Measurements from ENCODE around the gene RNF214. TPM values are rescaled to one million over a fixed set of nuclear protein-coding genes. Genes with fewer than 3 reads are reported as not detected.

RNF214 gene
- total and polyA plus RNA-seq, 2 donors (not counting 1 experiment from before 2014, with no cell fraction given), result 12.1 to 13.4 TPM

GRCh38 chr11:117195258-117195657 lies 37.2 kb upstream of the RNF214 start:
- no peak overlapping the region for H3K4me3 ChIP-seq (replicated peaks in 1 of 4; ENCODE audit: control extremely low read depth in 1 of 4, insufficient read depth in 1 of 4, low read depth in 3 of 4, low read length in 4 of 4)
- H3K36me3 ChIP-seq (ENCODE audit: control insufficient read depth, insufficient read depth, low read length), result peaks cover 12% of the 10 kb centered on the region
- peaks cover 11% of the 10 kb centered on the region for H3K79me2 ChIP-seq (ENCODE audit: control insufficient read depth, insufficient read depth, low read length)
- no peaks in the 10 kb centered on the region for H3K27me3 ChIP-seq (ENCODE audit: control insufficient read depth, insufficient read depth, low read length)
- no peak overlapping the region for H3K4me2 ChIP-seq (ENCODE audit: extremely low read depth, insufficient read depth, low read length)
- no peak overlapping the region for H2AFZ ChIP-seq (ENCODE audit: low read length)
- H3K4me1 ChIP-seq (ENCODE audit: control insufficient read depth, extremely low read depth, insufficient read depth, low read length), result peaks cover 6% of the 10 kb centered on the region
- H3K9me3 ChIP-seq (ENCODE audit: control insufficient read depth, insufficient read depth, low read depth, low read length), result no peaks in the 10 kb centered on the region
- no peaks in the 10 kb centered on the region for H4K20me1 ChIP-seq (ENCODE audit: control insufficient read depth, extremely low read depth, insufficient read depth, low read length)
- H3K27ac ChIP-seq (ENCODE audit: insufficient read depth, low read length), result no peak overlapping the region
- no peak for TF ChIP-seq CTCF (conservative IDR thresholded peaks at IDR 0.05 in 1 of 2, IDR thresholded peaks at IDR 0.05 in 1 of 2; ENCODE audit: low read depth in 1 of 2, low read length in 2 of 2)
- no peak for TF ChIP-seq EZH2 (IDR thresholded peaks at IDR 0.05; ENCODE audit: low read length, missing control alignments)
- DNase-seq (ENCODE audit: low read depth in 2 of 2), result no peak
- H3K9ac ChIP-seq (ENCODE audit: insufficient read depth, low read length), result no peak overlapping the region

GRCh38 chr11:117195761-117196160 lies 36.7 kb upstream of the RNF214 start:
- DNase-seq (ENCODE audit: low read depth in 2 of 2), result no peak
- TF ChIP-seq CTCF (conservative IDR thresholded peaks at IDR 0.05 in 1 of 2, IDR thresholded peaks at IDR 0.05 in 1 of 2; ENCODE audit: low read depth in 1 of 2, low read length in 2 of 2) (no peak), EZH2 (IDR thresholded peaks at IDR 0.05; ENCODE audit: low read length, missing control alignments) (no peak)
- H4K20me1 ChIP-seq (ENCODE audit: control insufficient read depth, extremely low read depth, insufficient read depth, low read length), result no peaks in the 10 kb centered on the region

GRCh38 chr11:117197006-117197405 lies 35.5 kb upstream of the RNF214 start:
- TF ChIP-seq CTCF (conservative IDR thresholded peaks at IDR 0.05 in 1 of 2, IDR thresholded peaks at IDR 0.05 in 1 of 2; ENCODE audit: low read depth in 1 of 2, low read length in 2 of 2) (no peak), EZH2 (IDR thresholded peaks at IDR 0.05; ENCODE audit: low read length, missing control alignments) (no peak)

More at GRCh38 chr11:117195761-117196160, 36.7 kb upstream of the RNF214 start:
- H3K79me2 ChIP-seq (ENCODE audit: control insufficient read depth, insufficient read depth, low read length), result peaks cover 16% of the 10 kb centered on the region
- no peak overlapping the region for H3K27ac ChIP-seq (ENCODE audit: insufficient read depth, low read length)
- H3K4me1 ChIP-seq (ENCODE audit: control insufficient read depth, extremely low read depth, insufficient read depth, low read length), result peaks cover 7% of the 10 kb centered on the region
- H2AFZ ChIP-seq (ENCODE audit: low read length), result no peak overlapping the region
- H3K36me3 ChIP-seq (ENCODE audit: control insufficient read depth, insufficient read depth, low read length), result peaks cover 8% of the 10 kb centered on the region
- H3K9me3 ChIP-seq (ENCODE audit: control insufficient read depth, insufficient read depth, low read depth, low read length), result no peaks in the 10 kb centered on the region
- H3K27me3 ChIP-seq (ENCODE audit: control insufficient read depth, insufficient read depth, low read length), result no peaks in the 10 kb centered on the region
- H3K4me3 ChIP-seq (replicated peaks in 1 of 4; ENCODE audit: control extremely low read depth in 1 of 4, insufficient read depth in 1 of 4, low read depth in 3 of 4, low read length in 4 of 4), result no peak overlapping the region
- no peak overlapping the region for H3K4me2 ChIP-seq (ENCODE audit: extremely low read depth, insufficient read depth, low read length)
- no peak overlapping the region for H3K9ac ChIP-seq (ENCODE audit: insufficient read depth, low read length)

More at GRCh38 chr11:117197006-117197405, 35.5 kb upstream of the RNF214 start:
- Histone ChIP-seq H3K9me3 (ENCODE audit: control insufficient read depth, insufficient read depth, low read depth, low read length) (no peaks in the 10 kb centered on the region), H2AFZ (ENCODE audit: low read length) (no peak overlapping the region), H3K27ac (ENCODE audit: insufficient read depth, low read length) (no peak overlapping the region), H3K4me2 (ENCODE audit: extremely low read depth, insufficient read depth, low read length) (no peak overlapping the region), H3K4me1 (ENCODE audit: control insufficient read depth, extremely low read depth, insufficient read depth, low read length) (peaks cover 14% of the 10 kb centered on the region), H3K79me2 (ENCODE audit: control insufficient read depth, insufficient read depth, low read length) (peaks cover 29% of the 10 kb centered on the region), H3K27me3 (ENCODE audit: control insufficient read depth, insufficient read depth, low read length) (no peaks in the 10 kb centered on the region), H4K20me1 (ENCODE audit: control insufficient read depth, extremely low read depth, insufficient read depth, low read length) (no peaks in the 10 kb centered on the region), H3K36me3 (ENCODE audit: control insufficient read depth, insufficient read depth, low read length) (peaks cover 9% of the 10 kb centered on the region), H3K9ac (ENCODE audit: insufficient read depth, low read length) (no peak overlapping the region), H3K4me3 (replicated peaks in 1 of 4; ENCODE audit: control extremely low read depth in 1 of 4, insufficient read depth in 1 of 4, low read depth in 3 of 4, low read length in 4 of 4) (no peak overlapping the region)
- no peak for DNase-seq (ENCODE audit: low read depth in 2 of 2)
